HG03460 (cell line): ENCODE results near the gene ZDHHC3.
"Not testable (repeated sequence)": the region's sequence is repeated elsewhere in the genome, so short reads cannot be mapped to it uniquely, and the experiment has no call there.

Experiments
- ATAC-seq: cut with Tn5 transposase; IDR thresholded peaks from one replicate; pipeline ENCODE4 v1.9.1; 2021; ENCODE audit not compliant: unreplicated experiment

ZDHHC3 gene

DNA sequence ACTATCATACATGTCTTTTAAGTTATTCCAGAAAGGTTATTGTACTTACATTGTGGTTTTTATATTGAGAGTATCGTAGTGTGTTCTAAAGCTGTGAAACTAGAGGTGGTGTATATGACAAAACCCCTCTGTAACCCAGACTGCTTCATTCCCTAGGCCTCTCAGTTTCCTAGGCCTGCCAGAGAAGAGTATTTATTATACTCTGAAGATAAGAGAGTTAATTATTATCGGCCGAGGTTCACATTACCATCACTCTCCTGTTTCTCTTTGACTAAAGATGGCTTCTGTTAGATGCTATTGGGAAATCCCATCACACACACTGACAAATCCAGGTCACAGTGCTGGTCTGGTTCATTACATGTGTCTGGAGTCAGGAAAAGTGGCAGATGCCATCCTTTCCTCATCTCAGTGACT lies 20.6 kb upstream of the ZDHHC3 start:
- ATAC-seq = peak; percentile 56

DNA sequence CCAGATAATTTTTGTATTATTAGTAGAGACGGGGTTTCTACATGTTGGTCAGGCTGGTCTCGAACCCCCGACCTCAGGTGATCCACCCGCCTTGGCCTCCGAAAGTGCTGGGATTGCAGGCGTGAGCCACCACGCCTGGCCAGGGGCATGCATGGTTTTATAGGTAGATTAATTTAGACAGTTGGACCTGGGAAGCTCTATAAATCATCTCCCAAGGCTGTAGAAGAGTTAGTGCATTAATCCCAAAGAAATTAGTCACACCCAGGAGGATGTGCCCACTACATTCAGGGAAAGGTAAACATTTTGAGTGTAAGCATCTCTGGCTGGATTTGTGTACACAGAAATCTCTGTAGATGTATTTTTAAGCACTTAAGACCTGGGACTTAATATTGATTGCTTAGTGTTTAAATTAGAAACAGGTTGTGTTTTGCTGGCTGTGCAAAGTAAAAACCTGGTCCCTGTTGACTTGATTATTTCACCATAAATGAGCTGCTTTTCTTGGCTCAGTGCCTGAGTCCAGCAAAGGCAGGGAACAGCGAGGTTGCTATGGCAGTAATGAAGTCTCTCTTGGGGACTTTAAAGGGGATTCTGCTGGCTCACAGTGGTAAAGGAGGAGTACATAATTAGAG lies 19.3 kb upstream of the ZDHHC3 start:
- ATAC-seq = no peak

DNA sequence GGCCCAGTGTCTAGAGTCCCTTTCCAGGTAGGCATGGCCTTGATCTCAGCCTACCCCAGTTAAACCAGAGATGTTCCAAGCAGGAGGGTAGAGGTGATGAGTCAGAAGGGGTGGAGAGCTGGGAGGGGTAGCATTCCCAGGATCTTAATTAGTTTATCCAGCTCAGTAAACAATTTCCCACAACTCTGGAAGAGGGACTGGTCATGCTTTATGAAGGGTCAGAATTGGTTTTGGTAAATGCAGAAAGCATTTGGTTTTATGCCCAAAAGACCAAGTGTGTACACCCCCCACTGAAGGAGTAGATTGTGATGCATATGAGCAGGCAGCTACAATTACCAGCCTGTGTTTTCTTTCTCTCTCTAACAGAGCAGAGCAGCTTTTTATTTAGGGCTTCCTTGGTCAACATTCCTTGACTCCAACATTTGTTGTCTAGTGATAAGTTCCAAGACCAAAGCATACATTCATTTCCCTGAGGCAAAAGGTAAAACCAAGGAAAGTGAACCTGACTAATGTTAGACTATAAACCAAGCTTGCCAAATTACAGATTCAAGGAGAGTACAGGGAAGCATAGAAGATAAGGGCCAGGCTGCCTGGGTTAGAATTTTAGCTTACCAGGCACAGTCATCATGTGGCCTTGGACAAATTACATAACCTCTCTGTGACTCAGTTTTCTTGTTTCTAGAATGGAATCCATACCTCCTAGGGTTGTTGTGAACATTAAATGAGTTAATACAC lies 17.7 kb upstream of the ZDHHC3 start:
- no peak for ATAC-seq

DNA sequence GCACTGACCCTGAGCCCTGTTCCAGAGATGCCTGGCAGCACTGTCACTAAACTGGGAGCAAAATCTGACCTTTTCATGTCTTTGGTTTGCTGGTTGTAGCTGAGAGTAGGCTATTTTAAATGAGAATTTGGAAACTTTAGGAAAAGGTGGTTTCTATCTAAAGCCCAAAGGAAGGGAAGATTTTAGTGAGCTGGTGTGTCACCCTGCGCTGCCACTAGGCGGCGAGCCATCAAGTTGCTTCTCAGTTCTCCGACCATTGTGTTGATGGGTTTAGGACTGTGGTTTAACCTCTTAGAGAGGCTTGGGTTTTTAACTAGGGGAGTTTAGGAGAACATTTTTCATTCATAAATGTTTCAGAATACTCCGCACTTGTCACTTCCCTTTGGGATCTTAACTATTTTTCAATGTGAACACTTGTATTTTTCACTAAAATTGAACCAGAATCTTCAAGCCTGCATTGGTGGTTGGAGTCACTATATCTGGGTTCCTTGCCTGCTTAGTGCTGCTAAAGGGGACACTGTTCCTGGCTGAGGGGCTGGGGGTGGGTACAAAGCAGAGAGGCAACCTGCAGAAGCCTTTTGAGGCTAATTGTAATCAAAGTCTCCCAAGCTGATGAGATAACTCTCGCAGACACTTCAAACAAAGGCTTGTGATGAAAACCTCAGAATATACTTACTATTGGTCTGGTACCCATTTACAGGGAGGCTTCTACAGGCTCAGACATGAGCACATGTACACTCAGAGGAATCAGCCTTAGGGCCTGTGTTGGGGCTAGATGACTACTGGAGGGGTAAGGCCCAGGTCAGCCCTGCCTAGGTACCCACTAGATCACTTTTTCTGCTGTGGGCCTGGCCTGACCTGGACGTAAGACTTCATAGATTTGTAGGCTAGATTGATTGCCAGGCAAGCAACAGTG lies 16.8 kb upstream of the ZDHHC3 start:
- ATAC-seq = no peak

DNA sequence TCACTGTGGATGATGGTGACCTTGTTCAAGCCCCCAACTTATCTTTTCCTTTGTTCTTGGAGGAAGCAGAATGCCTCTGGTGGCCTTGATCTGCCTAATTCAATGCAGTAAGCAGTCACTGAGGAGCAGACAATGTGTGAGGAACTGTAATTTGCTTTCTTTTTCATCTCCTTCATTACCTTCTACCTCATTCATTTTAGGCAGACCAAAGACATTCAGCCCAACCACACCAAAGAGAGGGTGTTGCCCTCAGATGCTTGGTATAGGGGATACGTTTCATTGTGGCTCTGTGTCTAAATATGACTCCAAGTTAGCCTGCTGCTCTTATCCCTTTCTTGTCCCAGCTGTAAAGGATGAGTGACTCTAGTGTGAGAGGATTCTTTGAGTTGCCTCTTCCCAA lies 15.4 kb upstream of the ZDHHC3 start:
- ATAC-seq = no peak

DNA sequence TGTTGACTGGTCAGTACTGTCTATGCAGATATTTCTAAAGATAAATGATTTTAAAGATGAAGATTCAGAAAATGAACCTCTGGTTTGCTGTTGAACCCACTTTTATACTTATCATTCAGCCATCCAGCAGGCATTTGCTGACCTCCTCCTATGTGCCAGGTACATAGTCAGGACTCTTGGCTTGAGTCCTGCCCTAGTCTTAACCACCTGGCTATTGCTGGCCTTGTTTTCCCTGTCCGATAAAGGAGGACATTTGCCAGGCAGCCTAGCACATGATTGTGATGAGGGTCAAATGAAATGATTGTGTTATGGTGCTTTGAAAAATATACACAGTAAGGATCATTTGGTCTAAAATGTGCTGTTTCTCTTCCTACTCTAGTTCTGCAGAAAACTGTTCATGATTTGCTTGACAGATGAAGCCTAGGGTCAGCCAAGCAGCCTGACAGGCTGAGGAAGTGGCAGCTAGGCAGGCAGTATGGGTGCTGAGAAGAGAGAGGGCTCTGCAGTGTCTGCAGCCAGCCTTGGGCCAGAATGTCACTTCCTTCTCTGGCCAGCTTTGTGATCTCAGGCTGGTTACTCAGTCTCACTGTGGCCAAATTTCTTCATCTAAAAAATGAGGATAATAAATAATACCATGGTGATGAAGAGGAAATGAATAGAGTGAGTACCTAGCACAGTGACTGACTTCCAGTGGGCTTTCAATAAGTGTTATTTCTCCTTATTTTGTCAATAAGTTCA lies 13.8 kb upstream of the ZDHHC3 start:
- no peak for ATAC-seq

DNA sequence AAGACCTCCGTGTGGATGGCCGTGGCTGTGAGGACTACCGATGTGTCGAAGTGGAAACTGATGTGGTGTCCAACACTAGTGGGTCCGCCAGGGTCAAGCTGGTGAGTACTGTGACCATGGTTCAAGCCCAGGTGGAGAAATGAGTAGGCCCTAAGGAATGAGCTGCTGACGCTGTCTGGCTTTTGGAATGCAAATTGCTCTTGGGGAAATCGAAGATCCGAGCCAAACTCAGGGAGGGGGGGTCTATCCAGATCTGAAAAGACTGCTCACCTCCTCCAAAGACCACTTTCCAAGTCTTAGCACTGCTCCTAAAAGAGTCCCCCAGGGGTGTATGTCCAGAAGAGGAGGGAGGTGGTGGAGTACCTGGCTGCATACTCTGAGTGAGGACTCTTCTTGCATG lies 13.2 kb upstream of the ZDHHC3 start:
- ATAC-seq = no peak

DNA sequence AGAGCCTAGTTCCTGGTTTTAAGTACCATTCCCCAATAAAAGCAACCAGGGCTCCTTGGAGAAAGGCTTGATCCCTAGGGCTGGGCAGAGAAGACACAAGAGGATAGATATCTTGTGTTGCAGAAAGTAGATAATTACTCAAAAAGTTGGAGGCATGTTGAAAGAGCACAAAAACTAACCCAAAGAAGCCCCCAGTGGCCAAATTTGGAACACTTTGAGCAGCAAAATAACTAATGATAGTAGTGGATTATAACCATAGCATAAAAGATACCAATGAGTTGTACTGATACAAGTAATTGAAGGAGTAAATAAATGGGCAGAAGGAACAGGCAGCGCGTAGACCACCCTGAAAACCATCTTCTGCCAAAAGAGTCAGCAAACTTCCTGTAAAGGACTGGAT lies 12.1 kb upstream of the ZDHHC3 start:
- ATAC-seq = no peak

DNA sequence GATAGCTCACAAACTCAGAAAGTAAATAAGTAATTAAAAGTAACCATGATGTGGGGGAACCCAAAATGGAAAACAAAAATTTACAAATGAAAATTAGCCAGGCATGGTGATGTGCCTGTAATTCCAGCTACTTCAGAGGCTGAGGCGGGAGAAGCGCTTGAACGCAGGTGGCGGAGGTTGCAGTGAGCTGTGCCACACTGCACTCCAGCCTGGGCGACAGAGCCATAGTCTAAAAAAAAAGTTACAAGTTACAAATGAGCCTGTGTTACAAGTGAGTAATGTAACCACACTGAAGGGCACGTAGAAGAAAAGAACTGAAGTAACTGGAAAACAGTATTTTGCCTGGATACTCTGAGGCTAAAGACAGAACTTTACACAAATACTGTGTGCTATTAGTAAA lies 11.4 kb upstream of the ZDHHC3 start:
- ATAC-seq = no peak

DNA sequence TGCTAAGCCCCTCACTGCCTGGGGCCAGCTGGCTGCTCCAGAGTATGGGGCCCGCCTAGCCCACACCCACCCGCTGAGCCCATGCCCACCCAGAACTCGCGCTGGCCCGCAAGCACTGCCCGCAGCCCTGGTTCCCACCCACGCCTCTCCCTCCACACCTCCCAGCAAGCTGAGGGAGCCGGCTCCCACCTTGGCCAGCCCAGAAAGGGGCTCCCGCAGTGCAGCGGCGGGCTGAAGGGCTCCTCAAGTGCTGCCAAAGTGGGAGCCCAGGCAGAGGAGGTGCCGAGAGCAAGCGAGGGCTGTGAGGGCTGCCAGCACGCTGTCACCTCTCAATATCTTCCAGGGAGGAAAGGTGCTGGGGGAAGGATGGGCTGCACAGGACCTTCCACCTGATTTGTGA lies 10.4 kb upstream of the ZDHHC3 start:
- ATAC-seq = not testable (repeated sequence)

DNA sequence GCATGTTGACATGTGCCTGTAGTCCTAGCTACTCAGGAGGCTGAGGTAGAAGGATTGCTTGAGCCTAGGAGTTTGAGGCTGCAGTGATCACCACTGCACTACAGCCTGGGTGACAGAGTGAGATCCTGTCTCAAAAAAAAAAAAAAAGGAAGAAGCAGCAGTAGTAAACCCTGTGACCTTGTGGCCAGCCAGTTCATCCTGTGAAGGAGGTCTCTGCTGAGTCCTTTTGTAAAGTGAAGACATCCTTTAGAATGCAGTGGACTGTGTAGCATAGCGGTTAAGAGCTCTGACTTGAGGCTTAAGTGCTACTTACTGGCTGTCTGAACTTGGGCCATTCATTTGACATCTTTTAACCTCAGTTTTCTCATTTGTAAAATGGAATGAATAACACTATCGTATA lies 8.4 kb upstream of the ZDHHC3 start:
- ATAC-seq = no peak

DNA sequence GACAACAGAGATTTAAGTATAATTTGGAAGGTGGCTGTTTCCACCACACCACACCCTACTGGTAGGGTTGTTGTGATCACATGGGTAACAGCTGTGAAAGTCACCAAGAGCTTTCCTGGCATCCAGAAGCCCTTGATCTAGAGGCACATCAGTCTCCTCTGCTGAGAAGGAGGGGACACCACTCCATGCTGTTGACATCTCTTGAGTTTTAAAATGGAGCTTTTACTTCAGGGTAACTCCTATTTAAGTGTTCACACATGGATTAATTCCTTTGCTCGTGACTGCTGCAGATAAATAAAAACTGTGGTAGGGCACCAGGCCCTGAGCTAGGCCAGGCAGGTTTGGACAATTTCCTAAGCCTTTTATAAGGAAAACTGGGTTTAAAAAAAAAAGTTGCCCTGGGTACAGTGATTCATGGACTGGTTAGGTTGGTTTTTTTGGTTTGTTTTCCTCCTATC lies 7.5 kb upstream of the ZDHHC3 start:
- no peak for ATAC-seq

DNA sequence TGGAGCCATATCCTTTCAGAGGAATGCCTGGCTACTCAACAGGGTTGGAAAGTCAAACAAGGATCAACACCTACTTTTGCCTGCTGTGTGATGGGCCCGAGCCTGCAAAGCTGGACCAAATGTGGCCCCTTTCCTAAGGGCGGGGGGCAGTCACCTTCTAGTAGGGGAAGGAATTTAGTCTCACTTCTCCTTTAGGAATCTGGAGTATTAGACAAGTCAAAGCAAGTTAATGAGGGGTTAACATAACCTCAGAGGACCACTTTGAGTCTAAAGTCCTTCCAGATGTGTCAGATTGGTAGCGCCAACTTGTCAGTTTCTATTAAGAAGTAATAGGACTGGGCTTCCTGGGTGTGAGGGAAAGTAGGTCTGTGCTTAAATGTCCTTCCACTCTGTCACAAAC lies 6.8 kb upstream of the ZDHHC3 start:
- ATAC-seq = no peak

DNA sequence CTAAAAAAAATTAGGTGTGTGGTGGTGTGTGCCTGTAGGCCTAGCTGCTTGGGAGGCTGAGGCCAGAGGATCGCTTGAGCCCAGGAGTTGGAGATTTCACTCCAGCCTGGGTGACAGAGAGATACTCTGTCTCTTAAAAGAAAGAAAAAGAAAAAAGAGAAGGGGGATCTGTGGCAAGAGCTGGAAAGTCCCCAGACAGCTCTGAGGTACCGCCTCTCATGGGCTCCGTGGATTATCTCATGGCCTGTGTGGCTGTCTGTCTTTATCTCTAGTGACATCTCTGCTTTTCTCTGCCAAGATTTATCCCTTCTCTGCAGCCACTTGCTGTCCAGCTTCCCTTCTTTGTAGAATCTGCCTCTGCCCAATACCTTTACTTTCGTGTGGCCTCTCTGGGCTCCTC lies 5.8 kb upstream of the ZDHHC3 start:
- no peak for ATAC-seq

DNA sequence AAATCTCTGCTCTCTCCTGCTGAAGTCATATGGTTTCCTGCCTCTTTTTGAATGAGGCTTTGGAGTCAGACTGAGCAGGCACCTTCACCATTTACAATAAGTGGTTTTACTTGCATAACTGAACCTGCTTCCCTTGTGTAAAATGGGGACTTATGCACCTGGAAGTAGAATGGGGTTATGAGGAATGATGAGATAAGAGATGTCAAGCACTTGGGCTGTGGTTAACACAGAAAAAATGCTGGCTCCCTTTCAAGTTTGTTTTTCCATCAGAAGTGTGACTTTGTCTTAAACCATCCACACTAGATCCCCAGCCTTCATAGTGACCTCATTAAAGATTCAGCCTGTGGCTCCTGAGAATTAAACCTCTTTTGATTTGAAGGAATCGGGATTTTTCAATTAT lies 5.2 kb upstream of the ZDHHC3 start:
- ATAC-seq = no peak

DNA sequence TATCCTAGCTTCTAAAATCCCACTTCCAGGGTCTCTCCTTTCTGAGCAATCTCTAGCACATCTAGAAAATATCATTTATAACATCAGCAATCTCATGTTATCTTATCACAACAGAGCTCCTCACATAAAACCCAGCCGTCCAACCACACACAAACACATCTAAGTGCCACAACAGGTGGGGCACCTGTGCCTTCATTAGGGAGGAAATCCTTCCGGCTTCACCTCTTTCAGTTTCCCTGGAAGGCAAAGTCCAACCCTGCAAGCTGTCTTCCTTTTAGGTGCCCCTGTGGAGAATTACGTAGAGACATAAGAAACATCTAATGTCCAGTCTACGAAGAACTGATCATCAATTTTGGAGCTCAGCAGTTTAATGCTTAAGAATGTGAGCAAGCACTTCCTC lies 1.6 kb downstream of the ZDHHC3 start:
- no peak for ATAC-seq

DNA sequence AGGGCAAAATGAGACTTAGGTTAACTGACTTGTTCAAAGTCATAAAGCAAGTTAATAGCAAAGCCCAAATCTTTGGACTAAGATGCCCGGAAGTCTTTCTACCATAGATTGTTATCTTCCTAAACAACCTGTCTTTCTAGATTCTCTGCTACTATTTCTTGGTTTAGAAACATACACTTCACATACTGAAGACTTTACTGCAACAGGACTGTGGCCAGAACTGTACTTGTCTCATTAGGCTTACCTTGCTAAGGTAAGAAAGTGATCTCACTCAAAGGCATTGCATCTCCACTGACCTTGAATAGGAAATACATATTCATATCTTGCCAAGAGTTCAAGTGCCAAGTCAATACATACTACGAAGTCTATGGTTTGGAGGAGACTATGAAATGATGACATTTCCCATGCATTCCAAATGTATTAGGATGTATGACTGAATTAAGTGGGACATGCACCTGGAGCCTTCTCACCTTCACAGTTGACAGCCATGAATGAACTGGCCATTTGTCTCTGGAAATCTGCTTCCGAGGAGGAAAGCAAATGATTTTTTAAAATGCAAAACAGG lies 5.0 kb downstream of the ZDHHC3 start:
- ATAC-seq = no peak

DNA sequence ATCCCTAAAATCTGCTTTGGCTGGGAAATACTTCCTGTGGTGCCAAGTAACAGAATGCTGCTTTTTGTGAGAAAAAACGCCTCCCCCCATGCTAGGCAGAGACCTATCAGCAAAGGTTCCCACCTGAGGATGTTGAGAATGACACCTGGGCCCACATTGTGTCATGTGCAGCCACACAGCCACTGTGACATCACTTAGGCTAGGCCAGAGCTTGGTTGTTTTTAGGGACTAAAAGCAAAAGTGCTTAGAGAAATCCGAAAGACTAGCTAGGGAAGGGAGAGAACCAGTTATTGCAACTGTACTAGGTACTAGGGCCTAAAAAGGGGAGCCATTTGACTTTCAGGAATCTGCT lies 6.2 kb downstream of the ZDHHC3 start:
- no peak for ATAC-seq

DNA sequence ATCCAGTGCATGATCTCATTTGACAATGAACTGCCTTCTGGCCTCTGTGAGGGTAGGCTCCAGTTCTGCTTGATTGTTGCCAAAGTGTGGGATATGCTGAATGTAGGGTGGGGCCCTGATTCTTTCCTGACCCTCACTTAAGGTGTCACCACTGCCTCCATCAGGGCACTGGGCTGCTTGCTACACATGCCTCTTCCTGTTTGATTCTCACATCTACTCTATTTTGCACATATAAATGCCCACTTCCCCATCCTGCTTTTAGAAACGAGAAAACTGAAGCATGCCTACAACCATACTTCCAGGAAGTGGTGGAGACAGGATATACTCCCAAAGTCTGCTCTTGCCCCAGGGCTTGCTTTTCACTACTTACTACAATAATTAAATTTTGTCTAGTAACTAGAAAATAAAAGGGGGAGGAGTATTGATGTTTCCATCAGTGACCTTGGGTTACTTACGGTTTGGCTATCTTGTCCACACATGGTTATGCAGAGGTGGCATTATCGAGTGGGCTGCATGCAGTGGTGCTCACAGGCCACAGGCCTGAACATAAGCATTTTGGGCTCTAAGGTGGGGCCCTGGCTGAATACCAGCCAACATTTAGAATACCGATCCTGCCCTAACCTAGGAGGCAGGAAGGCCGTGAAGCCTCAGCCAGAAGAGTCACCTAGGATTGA lies 6.7 kb downstream of the ZDHHC3 start:
- no peak for ATAC-seq

DNA sequence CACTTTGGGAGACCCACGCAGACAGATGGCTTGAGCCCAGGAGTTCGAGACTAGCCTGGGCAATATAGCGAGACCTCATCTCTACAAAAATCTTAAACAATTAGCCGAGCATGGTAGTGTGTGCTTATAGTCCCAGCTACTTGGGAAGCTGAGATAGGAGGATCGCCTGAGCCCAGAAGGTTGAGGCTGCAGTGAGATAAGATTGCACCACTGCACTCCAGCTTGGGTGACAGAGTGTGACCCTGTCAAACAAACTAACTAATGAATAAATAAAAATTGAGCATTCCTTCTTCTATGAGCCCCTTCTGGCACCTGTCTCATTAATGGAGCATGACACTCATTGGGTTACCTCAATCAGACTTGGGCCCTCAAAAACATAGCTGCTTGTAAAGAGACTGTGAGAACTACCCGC lies 7.5 kb downstream of the ZDHHC3 start:
- no peak for ATAC-seq
